GM18505 (cell line): ENCODE results near the gene AP5B1.
"Not testable (repeated sequence)": the region's sequence is repeated elsewhere in the genome, so short reads cannot be mapped to it uniquely, and the experiment has no call there.

ENCODE experiments used
- ATAC-seq: cut with Tn5 transposase; IDR thresholded peaks from one replicate; pipeline ENCODE4 v1.9.1; 2021; ENCODE audit not compliant: unreplicated experiment
- POLR2A ChIP-seq: IDR thresholded peaks from 4 replicates; pipeline ENCODE4 v1.6.1; 2011; ENCODE audit warnings: borderline replicate concordance; ENCODE audit not compliant: insufficient read depth, insufficient read length; ENCODE audit errors: extremely low read depth

The AP5B1 gene

GRCh38 chr11:65743681-65744025 is 37.1 kb downstream of the AP5B1 start:
- TF ChIP-seq POLR2A, result no peak
- no peak for ATAC-seq

- no peak for ATAC-seq
- no peak for TF ChIP-seq POLR2A
Observed at GRCh38 chr11:65742353-65742752, 38.4 kb downstream of the AP5B1 start.

- ATAC-seq, result no peak
- no peak for TF ChIP-seq POLR2A
Observed at GRCh38 chr11:65741185-65741584, 39.6 kb downstream of the AP5B1 start.

GRCh38 chr11:65739022-65739421 is 41.8 kb downstream of the AP5B1 start:
- no peak for TF ChIP-seq POLR2A
- ATAC-seq, result no peak

- ATAC-seq, result no peak
- TF ChIP-seq POLR2A, result no peak
Observed at GRCh38 chr11:65736810-65737209, 44.0 kb downstream of the AP5B1 start.

- ATAC-seq, result not testable (repeated sequence)
Observed at GRCh38 chr11:65735111-65735510, 45.7 kb downstream of the AP5B1 start.

- no peak for ATAC-seq
- no peak for TF ChIP-seq POLR2A
Observed at GRCh38 chr11:65730461-65730860, 50.3 kb downstream of the AP5B1 start.

- TF ChIP-seq POLR2A, result no peak
- no peak for ATAC-seq
Observed at GRCh38 chr11:65727865-65728264, 52.9 kb downstream of the AP5B1 start.

GRCh38 chr11:65726660-65727059 is 54.1 kb downstream of the AP5B1 start:
- ATAC-seq, result no peak
- no peak for TF ChIP-seq POLR2A
